GF-D8 (cell line): ENCODE results near the gene PDE6B.
"Not testable (repeated sequence)": the region's sequence is repeated elsewhere in the genome, so short reads cannot be mapped to it uniquely, and the experiment has no call there.

ENCODE experiments used
- DNase-seq: peaks from one replicate; lab custom pipeline; 2025; lab: John Stamatoyannopoulos, UW

The PDE6B gene

DNA sequence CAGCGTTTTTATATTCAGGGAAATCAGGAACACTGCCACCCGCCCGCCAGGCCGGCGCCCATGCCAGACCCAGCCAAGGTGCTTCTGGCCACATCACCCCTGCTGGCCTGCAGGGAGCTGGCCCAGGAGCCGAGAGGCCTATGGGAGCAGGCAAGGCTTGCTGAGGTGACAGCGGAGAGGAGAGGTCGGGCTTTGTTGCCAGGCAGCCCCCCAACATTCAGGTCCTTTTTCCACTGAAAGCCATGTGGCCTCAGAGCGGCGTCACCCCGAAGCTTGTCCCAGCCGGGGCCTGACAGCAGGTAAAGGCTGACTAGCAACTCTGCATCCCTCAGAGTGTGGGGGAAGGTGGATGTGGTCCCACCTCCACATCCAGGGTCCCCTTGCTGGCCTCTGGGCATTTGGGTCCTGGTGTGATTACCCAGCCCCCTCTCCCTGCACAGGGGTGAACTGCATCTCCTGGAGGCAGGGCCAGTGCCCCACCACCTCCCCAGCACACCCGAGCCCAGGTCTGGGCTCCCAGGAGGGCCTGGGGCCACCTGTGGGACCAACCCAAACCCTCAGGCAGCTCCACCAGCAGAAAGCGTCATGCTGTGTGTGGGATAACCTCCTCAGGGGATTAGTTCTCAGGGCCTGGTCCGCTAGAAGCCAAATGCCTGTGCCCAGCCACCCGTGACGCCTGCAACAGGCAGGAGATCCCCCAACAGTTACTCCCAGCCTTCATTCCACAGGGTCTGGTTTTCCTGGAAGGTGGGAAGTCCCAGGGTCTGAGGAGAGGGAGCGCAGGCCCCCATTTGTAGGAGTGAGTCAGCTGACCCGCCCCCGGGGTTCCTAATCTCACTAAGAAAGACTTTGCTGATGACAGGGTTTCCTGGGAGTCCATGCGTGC, at the start of gene PDE6B:
Gene PDE6B, plus strand, starts transcription at position 869 of the 886 bp plus-strand sequence. CDS start 54 bp downstream, outside the sequence.
- no peak for DNase-seq

DNA sequence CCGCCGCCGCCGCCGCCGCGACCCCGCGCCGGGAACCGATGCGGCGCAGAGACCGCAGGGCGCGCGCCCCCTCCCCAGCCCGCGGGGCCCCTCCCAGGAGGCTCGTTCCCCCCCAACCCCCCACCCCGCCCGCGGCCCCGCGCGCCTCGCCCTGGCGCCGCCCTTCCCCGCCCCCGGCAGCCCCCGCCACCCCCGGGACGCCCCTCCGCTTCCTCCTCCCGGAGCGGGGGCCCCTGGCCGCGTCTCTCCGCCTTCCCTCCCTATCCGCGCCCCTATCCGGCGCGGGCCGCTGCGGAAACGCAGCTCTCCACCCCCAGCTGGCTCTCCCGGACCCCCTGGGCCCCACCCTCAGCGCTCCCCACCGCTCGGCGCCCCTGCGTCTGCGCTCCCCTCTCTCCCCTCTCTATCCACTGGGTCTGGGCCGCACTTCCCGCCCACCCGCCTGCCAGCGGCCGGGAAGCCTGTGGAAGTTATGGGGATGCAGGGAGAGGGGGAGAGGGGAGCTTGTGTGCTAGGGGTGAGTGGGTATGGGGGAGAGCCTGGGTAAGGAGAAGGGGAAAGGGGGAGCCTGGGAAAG, 49.0 kb upstream of the PDE6B start, which contains the start of gene TMEM271:
Gene TMEM271, minus strand, starts transcription at position 51 of the 577 bp plus-strand sequence. CDS start 233 bp downstream, outside the sequence.
- no peak for DNase-seq

DNA sequence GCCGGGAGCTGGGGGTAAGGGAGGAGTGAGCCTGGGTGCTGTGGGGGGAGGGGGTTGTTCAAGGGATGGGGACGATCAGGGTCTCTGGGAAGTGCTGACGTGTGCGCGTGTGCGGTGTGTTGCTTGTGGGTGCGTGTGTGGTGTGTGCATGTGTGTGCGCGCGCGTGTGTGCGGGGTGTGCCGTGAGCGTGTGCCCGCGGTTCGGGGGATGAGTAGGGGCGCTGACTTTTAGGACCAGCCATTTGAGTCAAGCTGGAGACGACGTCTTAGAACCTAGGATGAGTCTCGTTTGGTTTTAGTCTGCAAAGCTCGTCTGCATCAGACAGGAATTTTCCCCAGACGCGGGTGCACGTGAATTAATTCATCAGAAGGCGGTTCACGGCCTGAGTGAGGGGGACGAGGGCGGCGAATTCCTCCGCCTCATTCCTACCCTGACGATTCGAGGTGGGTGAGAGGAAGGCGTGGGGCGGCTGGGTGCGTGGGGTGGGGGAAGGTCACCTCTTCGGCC, 48.3 kb upstream of the PDE6B start:
- no peak for DNase-seq

DNA sequence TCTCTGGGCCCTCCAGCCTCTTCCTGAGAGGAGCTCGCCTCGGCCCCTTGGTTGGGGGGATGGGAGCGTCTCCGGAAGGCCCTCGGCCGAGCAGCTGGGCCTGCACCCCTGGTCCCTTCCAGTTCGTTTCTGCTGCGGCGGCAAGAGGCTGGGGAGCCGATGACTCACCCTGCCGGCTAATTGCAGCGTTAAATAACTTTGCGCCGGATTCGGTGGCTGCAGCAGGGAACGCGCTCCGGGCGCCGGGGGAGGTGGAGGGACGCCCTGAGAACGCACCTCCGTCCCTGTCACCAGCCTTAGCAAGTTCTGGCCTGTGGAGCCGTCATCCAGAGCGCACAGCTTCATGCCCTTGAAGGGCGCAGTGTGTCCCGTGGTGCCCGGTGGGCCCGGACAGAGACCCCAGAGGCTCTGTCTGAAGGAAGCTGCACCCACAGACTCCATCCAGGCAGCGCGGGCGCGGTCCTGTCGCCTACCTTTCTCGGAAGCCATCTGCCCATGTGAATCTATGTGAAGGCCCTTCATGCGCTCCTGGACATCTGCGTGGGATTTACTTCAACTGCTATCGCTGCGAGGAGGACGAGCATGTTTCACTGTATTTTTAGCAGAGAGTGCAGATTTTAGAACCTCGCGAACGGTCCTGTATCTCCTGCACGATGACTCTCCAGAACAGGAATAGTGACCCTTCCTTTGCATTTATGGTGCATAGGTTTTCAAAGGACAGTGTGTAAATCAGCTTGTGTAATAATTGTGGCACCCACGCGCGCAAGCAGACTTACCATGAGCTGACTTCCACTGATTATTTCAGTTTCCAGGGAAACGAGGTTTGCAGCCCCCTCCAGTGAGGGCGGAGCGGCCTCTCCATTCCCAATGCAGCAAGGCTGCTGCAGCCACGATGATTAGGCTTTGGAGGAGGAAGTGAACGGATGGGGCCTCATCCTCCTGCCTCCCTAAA, 47.6 kb upstream of the PDE6B start:
- no peak for DNase-seq

DNA sequence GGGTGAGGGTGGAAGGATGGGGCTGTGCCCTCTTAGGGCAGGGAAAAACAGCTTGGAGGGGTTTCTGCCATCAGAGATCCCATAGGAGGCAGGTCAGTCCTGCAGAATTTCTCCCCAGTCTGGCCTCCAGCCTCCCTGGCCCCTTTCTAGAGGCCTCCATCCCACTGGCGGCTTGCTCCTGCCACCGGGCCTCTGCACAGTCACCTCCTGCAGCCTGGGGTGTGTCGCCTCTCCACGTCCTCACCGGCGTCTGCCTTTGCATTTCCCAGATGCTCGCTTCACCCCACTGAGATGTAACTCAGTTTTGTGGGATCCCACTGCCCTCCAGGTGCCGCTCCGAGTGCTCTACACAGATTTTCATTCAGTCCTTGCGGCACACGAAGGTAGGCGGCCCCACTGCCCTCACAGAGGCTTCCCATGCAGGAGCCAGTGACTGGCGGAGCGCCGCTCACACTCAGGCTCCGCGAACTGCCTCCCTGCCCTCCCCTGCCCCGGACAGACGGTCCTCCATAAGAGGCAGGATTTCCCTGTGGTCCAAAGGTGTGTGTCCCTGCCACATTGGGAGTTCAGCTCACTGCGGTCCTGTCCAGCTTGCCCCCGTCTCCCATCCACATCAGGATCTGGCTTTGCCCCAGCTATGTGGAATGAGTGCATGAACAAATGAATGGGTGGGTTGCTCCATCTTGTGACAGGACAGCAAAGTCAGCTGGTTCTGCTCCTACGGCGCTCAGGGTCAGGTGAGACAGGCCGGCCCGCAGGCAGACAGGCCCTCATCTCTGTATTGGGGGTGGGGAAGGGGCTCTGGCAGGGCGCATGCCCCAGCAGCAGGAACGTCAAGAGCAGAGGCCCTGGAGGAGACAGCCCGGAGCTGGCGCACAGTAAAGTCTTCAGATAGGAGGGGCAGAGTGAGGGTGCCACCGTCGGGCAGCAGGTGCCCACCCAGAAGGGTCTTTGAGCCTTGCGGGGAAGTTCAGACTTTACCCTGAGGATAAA, 46.6 kb upstream of the PDE6B start:
- DNase-seq, result no peak

DNA sequence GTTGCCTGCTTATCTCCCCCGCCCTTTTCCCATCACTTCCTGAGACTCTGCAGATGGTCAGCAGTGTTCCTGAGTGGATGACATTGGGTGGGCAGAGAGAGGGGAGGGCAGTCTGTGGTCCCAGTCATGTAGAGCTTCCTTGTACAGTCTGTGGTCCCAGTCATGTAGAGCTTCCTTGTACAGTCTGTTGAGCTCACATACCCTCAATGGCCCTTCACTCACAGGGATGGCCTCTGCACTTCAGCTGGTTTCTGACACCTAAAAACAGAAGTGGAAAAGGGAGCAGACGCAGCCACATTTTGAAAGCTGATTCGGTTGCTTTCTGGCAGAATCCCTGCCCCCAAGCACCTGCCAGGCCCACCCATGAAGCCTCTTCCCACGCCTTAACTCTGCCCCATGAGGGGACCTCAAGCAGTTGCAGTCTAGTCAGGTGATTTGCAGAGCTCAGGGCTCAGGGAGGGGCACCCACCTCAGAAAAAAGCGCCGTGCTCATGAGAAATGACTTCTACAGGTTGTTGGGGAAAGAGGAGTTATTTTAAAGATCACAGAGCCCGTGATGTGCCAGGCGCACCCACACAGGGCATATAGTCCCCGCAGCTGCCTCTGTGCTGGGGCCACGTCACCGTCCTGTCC, 45.7 kb upstream of the PDE6B start:
- DNase-seq, result no peak

DNA sequence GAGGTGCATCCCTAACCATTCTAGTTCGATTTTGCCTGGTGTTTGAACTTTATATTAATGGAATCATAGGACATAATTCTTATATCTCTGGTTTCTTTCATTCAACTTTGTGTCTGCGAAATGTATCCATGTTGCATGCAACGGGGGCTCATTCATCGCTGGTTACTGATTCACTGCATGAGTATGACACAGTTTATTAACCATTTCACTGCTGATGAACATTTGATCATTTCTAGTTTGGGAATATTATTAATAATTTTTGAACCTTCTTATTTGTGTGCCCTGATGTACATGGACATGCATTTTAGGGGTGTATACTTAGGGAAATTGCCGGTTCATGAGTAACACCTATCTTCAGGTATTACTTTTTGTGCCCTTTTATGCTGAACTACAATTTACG, 44.2 kb upstream of the PDE6B start:
- no peak for DNase-seq

DNA sequence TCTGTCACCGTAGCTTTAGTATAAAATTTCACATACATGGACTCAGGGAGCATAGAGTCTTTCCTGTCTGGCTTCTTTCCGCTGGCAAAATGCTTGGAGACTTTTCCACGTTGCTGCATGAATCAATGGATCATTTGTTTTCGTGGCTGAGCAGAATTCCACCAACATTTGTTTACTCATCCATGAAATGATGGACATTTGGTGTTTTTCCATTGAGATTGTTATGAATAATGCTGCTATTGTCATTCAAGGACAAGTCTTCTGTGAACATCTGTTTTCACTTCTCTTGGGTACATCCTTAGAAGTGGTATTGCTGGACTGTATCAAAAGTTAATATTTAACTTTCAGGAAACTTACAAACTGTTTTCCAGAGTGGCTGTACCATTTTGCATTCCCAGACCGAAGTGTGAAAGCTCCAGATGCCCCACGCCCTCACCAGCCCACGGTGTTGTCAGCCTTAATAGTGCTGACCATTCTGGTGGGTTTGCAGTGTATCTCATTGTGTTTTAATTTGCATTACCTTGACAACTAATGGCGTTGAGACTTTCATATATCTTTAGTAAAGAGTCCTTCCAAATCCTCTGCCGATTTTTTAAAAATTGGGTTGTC, 43.5 kb upstream of the PDE6B start:
- DNase-seq, result no peak

DNA sequence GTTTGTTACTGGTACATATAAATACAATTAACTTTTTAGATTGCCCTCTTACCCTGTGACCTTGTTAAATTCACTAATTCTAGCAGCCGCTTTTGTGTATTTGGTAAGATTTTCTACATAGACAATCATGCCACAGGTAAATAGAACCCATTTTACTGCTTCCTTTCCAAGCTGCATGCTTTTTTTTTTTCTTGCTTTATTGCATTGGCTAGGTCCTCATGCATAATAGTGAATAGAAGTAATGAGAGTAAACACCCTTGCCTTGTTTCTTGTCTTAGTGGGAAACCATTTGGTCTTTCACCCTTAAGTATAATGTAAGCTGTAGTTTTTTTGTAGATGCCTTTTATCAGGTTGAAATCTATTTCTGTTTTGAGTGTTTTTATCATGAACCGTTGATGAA, 41.6 kb upstream of the PDE6B start:
- DNase-seq, result no peak

DNA sequence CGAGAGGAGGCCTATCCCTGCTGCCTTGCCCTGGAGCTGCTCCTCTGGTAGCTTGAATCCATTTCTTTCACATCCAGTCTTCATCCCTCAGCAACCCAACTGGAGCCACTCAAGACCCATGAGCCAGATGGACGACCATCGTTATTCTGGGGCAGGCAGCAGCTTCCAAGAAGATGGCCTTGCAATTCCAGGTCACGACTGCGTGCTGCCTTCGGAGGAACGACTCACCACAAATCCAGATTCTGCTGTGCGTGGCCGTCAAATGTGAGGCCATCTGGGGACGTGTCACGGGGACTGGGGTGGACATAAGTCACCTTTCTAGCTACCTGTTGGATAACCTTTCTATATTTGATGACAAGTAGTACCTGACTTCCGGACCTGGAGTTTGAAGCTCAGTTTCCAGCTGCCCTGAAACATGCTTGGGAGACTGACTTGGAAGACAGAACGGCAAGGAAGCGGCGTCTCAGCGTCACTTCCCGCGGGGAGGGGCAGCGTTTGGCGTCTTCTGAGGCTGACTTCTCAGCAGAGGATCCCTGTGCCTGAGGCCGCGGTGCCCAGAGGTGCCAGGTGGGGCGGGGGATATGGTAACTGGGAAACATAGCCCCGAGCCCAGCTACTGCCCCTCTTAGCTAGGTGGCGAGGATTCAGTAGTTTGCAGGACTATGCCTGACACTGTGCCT, 37.6 kb upstream of the PDE6B start:
- no peak for DNase-seq

DNA sequence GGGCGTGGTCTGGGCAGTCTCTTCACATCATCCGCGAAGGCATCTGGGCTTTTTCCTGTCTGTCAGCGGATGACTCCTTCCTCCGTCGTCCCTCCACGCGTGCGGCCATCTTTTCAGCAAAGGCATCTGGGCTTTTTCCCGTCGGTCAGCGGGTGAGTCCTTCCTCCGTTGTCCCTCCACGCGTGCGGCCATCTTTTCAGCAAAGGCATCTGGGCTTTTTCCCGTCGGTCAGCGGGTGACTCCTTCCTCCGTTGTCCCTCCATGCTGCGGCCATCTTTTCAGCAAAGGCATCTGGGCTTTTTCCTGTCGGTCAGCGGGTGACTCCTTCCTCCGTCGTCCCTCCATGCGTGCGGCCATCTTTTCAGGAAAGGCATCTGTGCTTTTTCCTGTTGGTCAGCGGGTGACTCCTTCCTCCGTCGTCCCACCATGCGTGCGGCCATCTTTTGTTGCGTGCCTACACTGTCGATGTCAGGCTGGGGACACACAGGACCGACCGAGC, 37.0 kb upstream of the PDE6B start:
- DNase-seq, result no peak

DNA sequence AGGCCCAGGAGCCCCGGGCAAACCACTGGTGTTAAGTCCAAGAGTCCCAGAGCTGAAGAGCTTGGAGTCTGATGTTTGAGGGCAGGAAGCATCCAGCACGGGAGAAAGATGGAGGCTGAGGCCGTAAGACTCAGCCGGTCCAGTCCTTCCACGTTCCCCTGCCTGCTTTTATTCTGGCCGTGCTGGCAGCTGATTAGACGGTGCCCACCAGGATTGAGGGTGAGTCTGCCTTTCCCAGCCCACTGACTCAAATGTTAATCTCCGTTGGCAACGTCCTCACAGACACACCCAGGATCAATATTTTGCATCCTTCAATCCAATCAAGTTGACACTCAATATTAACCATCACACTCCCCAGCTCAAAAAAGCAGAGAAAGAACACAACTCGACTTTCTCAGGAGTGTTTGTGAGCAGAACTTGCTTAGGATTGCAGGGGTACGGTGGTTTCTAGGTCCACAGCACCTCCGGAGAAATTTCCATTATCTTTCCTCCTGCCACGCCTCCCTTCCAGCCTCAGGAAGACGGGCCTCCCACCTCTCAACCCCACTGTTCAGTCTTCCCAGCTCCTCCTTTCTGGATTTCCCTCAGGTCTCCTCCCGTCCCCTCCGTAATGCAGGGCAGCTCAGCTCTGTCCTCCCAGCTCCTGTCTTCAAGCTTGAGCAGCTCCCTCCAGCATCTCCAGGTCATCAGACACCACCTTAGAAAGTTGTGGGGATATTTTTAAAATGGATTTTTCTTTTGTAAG, 36.0 kb upstream of the PDE6B start:
- DNase-seq, result no peak

DNA sequence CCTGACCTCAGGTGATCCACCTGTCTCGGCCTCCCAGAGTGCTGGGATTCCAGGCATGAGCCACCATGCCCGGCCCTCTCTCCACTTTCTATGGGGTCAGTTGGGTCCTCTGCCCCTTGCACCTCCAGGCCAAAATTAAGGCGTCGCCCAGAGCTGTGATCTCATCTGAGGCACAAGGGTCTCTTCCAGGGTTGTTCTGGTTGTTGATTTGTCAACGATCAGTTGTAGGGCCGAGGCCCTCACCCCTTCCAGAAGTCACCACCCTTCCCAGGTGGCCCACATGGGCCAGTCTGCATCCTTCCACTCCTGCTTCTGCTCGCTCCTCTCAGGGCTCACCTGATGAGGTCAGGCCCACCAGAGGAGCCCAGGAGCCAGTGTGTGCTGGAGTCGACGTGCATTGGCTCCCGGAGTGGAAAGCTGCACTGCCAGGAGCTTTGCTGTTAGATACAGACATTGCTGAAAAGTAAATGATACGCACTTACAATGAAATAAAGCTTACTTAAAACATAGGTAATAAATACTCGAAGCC, 35.0 kb upstream of the PDE6B start:
- DNase-seq, result no peak

DNA sequence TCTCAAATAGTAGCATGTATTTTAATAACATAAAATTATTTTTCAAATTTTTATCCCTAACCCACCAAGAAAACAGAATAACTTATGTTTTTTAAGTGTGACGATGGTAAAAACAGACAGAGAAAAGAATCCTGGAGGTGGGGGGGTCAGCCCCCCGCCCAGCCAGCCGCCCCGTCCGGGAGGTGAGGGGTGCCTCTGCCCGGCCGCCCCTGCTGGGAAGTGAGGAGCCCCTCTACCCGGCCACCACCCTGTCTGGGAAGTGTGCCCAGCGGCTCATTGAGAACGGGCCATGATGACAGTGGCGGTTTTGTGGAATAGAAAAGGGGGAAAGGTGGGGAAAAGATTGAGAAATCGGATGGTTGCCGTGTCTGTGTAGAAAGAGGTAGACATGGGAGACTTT, 33.2 kb upstream of the PDE6B start:
- DNase-seq, result not testable (repeated sequence)

DNA sequence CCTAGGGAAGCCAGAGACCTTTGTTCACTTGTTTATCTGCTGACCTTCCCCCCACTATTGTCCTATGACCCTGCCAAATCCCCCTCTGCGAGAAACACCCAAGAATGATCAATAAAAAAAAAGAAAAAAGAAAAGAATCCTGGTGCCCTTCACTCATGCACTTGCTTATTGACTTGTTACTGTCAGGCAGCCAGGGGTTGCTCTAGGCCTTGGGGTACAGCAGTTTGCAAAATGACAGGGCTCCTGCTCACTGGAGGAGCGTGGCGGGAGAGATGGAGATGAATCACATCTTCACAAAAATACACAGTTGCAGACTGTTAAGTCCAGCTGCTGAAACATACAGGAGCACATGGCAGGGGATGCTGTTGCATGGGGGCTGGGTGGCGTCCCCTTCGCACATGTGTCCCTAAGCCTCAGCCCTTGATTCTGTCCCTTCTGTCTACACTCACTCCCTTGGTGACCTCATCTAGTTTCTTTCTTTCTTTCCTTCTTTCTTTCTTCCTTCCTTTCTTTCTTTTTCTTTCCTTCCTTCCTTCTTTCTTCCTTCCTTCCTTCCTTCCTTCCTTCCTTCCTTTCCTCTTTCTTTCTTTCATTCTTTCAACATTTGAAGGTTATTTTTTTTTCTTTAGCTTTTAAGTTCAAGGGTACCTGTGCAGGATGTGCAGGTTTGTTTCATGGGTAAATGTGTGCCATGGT, 32.4 kb upstream of the PDE6B start:
- DNase-seq, result no peak

DNA sequence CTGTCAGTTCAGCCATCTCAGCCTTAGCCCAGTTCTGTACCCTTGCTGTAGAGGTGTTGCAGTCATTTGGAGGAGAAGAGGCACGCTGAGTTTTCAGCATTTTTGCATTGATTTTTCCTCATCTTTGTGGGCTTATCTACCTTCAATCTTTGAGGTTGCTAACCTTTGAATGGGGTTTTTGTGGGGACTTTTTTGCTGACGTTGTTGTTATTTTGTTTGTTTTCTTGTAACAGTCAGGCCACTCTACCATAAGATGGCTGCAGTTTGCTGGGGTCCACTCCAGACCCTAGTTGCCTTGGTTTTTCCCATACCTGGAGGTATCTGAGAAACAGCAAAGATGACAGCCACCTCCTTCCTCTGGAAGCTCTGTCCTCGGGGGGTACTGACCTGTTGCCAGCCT, 26.4 kb upstream of the PDE6B start:
- DNase-seq, result no peak

DNA sequence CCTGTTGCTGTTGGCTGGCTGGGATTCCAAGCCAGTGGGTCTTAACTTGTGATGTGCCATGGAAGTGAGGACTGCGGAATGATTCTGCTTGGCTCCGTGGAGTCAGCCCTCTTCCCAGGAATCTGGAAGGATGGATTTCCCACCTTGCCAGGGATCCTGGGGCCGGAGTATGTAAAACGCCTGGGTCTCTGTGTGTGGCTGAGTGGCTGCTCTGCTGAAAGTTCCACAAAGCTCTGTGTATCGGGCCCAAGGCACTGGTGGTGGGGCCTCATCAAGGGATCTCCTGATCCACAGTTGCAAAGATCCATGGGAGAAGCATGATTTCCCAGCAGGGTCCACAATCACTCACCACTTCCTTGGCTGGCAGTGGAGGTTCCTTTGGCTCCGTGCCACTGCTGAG, 25.2 kb upstream of the PDE6B start:
- DNase-seq, result no peak
